Muscle layer of duodenum (tissue), 2 donors: ENCODE measurements around the gene F2R.
"Not testable (repeated sequence)": the region's sequence is repeated elsewhere in the genome, so short reads cannot be mapped to it uniquely, and the experiment has no call there.

Experiments used
- H3K27ac ChIP-seq: one replicate; pipeline ENCODE4 v1.7.0; 2013; ENCODE audit warnings: mild to moderate bottlenecking, low read length
- H3K27me3 ChIP-seq: one replicate; pipeline ENCODE4 v1.7.0; 2013; ENCODE audit warnings: low read depth, mild to moderate bottlenecking, control low read depth, low read length
- H3K36me3 ChIP-seq, 2 donors: one replicate each; pipeline ENCODE4 v1.7.0; 2013; ENCODE audit warnings: low read length in 2 of 2, control low read depth in 1 of 2, mild to moderate bottlenecking in 1 of 2; ENCODE audit not compliant: insufficient read depth in 2 of 2, control insufficient read depth in 1 of 2
- H3K4me1 ChIP-seq, 2 donors: one replicate each; pipeline ENCODE4 v1.7.0; 2013; ENCODE audit warnings: low read length in 2 of 2, mild to moderate bottlenecking in 2 of 2, control low read depth in 1 of 2, moderate library complexity in 1 of 2; ENCODE audit not compliant: insufficient read depth in 2 of 2, control insufficient read depth in 1 of 2
- H3K4me3 ChIP-seq, 2 donors: one replicate each; pipeline ENCODE4 v1.7.0; 2013; ENCODE audit warnings: low read length in 2 of 2, low read depth in 1 of 2, mild to moderate bottlenecking in 1 of 2
- H3K9me3 ChIP-seq, 2 donors: one replicate each; pipeline ENCODE4 v1.7.0; 2013; ENCODE audit warnings: low read length in 2 of 2, control low read depth in 1 of 2, mild to moderate bottlenecking in 1 of 2; ENCODE audit not compliant: control insufficient read depth in 1 of 2
- donor health status: healthy.

Gene F2R

DNA sequence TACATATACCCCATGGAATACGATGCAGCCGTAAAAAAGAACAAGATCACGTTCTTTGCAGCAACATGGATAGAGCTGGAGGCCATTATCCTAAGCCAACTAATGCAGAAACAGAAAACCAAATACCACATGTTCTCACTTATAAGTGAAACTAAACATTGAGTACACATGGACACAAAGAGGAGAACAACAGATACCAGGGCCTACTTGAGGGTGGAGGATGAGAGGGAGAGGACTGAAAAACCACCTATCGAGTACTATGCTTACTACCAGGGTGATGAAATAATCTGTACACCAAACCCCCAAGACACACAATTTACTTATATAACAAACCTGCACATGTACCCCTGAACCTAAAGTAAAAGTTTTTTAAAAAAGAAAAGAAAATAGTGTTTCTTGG lies 25.6 kb downstream of the F2R start:
- not testable (repeated sequence) for H3K36me3 ChIP-seq, H3K27me3 ChIP-seq, H3K4me3 ChIP-seq, H3K9me3 ChIP-seq, H3K4me1 ChIP-seq, H3K27ac ChIP-seq

DNA sequence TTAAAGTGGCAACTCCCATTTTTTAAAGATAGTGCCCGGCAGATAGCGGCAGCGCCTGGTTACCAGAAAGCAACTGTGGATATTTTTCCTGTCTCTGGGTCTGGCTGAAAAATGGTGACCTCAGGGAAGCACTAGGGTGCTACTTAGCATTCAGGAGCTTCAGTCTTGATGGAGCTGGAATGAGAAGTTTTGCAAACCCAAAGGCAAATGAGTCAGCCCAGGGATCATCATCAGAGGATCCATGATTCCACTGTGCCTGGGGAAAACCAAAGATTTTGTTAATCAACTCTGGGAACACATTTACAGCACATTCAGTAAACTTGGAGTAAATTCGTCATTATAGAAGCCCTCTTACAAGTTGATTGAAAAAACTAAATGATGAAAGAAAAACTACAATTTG lies 26.7 kb downstream of the F2R start:
- Histone ChIP-seq H3K9me3 (no peaks in the 10 kb centered on the region), H3K27me3 (no peaks in the 10 kb centered on the region), H3K4me1 (no peaks in the 10 kb centered on the region), H3K4me3 (no peak overlapping the region), H3K36me3 (no peaks in the 10 kb centered on the region), H3K27ac (no peak overlapping the region)

- Histone ChIP-seq H3K9me3 (no peaks in the 10 kb centered on the region), H3K4me1 (no peaks in the 10 kb centered on the region), H3K4me3 (no peak overlapping the region), H3K36me3 (no peaks in the 10 kb centered on the region), H3K27ac (no peak overlapping the region), H3K27me3 (no peaks in the 10 kb centered on the region)
Measured at GRCh38 chr5:76744632-76745031, 28.7 kb downstream of the F2R start.

- no peaks in the 10 kb centered on the region for H3K27me3 ChIP-seq
- H3K4me1 ChIP-seq = no peaks in the 10 kb centered on the region
- H3K4me3 ChIP-seq = no peak overlapping the region
- no peaks in the 10 kb centered on the region for H3K36me3 ChIP-seq
- H3K27ac ChIP-seq = no peak overlapping the region
- no peaks in the 10 kb centered on the region for H3K9me3 ChIP-seq
Measured at GRCh38 chr5:76745670-76746069, 29.7 kb downstream of the F2R start.

DNA sequence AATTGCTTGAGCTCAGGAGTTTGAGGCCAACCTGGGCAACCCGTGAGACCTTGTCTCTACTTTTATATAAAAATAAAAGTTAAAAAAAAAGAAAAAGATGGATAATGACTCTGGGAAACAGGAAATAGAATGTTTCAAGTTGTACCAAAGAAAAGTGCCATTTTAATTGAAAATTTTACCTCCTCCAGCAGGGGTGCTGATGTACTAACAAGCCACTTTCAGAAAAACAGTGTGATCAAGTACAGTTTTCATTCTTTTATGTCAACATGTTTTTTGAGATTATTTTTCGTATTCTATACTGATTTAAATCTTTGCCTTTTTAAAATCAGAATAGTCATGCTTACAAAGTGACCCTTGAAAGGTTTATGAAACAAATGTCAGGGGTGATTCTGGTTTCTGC lies 30.8 kb downstream of the F2R start:
- Histone ChIP-seq H3K36me3 (no peaks in the 10 kb centered on the region), H3K4me3 (no peak overlapping the region), H3K27me3 (no peaks in the 10 kb centered on the region), H3K4me1 (no peaks in the 10 kb centered on the region), H3K27ac (no peak overlapping the region), H3K9me3 (no peaks in the 10 kb centered on the region)

GRCh38 chr5:76747706-76748105 lies 31.8 kb downstream of the F2R start:
- Histone ChIP-seq H3K4me1 (no peaks in the 10 kb centered on the region), H3K27ac (no peak overlapping the region), H3K9me3 (no peaks in the 10 kb centered on the region), H3K36me3 (no peaks in the 10 kb centered on the region), H3K4me3 (no peak overlapping the region), H3K27me3 (no peaks in the 10 kb centered on the region)

GRCh38 chr5:76751291-76751690 lies 35.4 kb downstream of the F2R start:
- Histone ChIP-seq H3K27me3 (no peaks in the 10 kb centered on the region), H3K9me3 (no peaks in the 10 kb centered on the region), H3K4me1 (no peaks in the 10 kb centered on the region), H3K27ac (no peak overlapping the region), H3K36me3 (no peaks in the 10 kb centered on the region), H3K4me3 (no peak overlapping the region)

- no peak overlapping the region for H3K4me3 ChIP-seq
- no peak overlapping the region for H3K27ac ChIP-seq
- H3K27me3 ChIP-seq = no peaks in the 10 kb centered on the region
- no peaks in the 10 kb centered on the region for H3K36me3 ChIP-seq
- no peaks in the 10 kb centered on the region for H3K9me3 ChIP-seq
- no peaks in the 10 kb centered on the region for H3K4me1 ChIP-seq
Measured at GRCh38 chr5:76754668-76755078, 38.7 kb downstream of the F2R start.

- no peak overlapping the region for H3K27ac ChIP-seq
Measured at GRCh38 chr5:76755779-76756637, 40.1 kb downstream of the F2R start.

GRCh38 chr5:76757049-76757448 lies 41.1 kb downstream of the F2R start:
- H3K4me1 ChIP-seq = no peaks in the 10 kb centered on the region
- H3K27me3 ChIP-seq = no peaks in the 10 kb centered on the region
- H3K27ac ChIP-seq = no peak overlapping the region
- H3K4me3 ChIP-seq = no peak overlapping the region
- H3K9me3 ChIP-seq = no peaks in the 10 kb centered on the region
- no peaks in the 10 kb centered on the region for H3K36me3 ChIP-seq

More at GRCh38 chr5:76755779-76756637, 40.1 kb downstream of the F2R start:
- H3K9me3 ChIP-seq = no peaks in the 10 kb centered on the region
- H3K4me3 ChIP-seq = no peak overlapping the region
- H3K27me3 ChIP-seq = no peaks in the 10 kb centered on the region
- H3K4me1 ChIP-seq = no peaks in the 10 kb centered on the region
- no peaks in the 10 kb centered on the region for H3K36me3 ChIP-seq

DNA sequence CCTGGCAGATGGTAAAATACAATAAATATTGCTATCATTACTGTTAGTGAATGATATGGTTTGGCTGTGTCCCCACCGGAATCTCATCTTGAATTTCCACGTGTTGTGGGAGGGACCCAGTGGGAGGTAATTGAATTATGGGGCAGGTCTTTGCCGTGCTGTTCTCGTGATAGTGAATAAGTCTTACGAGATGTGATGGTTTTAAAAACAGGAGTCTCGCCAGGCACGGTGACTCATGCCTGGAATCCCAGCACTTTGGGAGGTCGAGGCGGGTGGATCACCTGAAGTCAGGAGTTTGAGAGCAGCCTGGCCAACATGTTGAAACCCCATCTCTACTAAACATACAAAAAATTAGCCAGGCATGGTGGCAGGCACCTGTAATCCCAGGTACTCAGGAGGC lies 45.2 kb downstream of the F2R start:
- H3K4me1 ChIP-seq, H3K4me3 ChIP-seq, H3K9me3 ChIP-seq, H3K27ac ChIP-seq, H3K27me3 ChIP-seq, H3K36me3 ChIP-seq: not testable (repeated sequence)

DNA sequence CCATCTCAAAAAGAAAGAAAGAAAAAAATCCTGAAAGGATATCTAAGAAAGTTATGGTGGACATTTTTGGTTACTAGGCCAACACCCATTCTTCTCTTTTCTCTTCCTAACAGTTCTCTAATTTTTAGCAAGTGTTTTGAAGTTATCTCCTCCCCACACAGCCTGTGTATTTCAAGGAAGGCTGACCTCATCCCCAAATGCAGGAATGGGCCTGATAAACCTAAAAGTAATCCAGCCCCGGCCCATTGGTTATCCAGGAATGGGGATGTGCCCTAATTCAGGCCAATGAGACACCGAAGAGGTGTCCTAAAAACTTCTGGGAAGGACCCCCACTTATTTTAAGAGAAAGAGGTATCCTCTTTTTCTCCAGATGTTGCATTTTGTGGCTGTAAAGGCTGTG lies 46.6 kb downstream of the F2R start:
- Histone ChIP-seq H3K4me3 (no peak overlapping the region), H3K27ac (no peak overlapping the region), H3K27me3 (no peaks in the 10 kb centered on the region), H3K36me3 (no peaks in the 10 kb centered on the region), H3K9me3 (peaks cover 0 to 4% of the 10 kb centered on the region in 2 donors), H3K4me1 (no peaks in the 10 kb centered on the region)
